Lower lobe of right lung (tissue), 2 donors: ENCODE results near the gene MBNL2. TPM values are rescaled to one million over a fixed set of nuclear protein-coding genes. Genes with fewer than 3 reads are reported as not detected.

Source experiments
- ATAC-seq, 2 donors: fragments of 200-7000 bp; cut with Tn5 transposase; one replicate each; pipeline ENCODE4 v1.9.1; 2020 to 2022; ENCODE audit warnings: mild to moderate bottlenecking in 2 of 2, moderate library complexity in 2 of 2
- DNase-seq: peaks from one replicate; pipeline ENCODE4 v3.0.0-alpha.2; 2020
- H3K27ac ChIP-seq: fragments of 200-600 bp; one replicate; pipeline ENCODE4 v1.8.0; 2022
- H3K27me3 ChIP-seq: fragments of 200-600 bp; one replicate; pipeline ENCODE4 v1.8.0; 2022; ENCODE audit warnings: low read depth
- H3K36me3 ChIP-seq: fragments of 200-600 bp; one replicate; pipeline ENCODE4 v1.8.0; 2022; ENCODE audit warnings: mild to moderate bottlenecking
- H3K4me1 ChIP-seq: fragments of 200-600 bp; one replicate; pipeline ENCODE4 v1.8.0; 2022
- H3K4me3 ChIP-seq: fragments of 200-600 bp; one replicate; pipeline ENCODE4 v1.8.0; 2022; ENCODE audit warnings: mild to moderate bottlenecking
- H3K9me3 ChIP-seq: fragments of 200-600 bp; one replicate; pipeline ENCODE4 v1.8.0; 2022
- CTCF ChIP-seq: fragments of 200-600 bp; IDR thresholded peaks from one replicate; pipeline ENCODE4 v1.8.0; 2022; ENCODE audit warnings: antibody characterized with exemption, mild to moderate bottlenecking
- intact Hi-C: fragments of 100-400 bp; cut with DNase I; formaldehyde crosslinking; loops from one replicate; pipeline ENCODE4 v1.11.0; 2022
- total RNA-seq: library from RNA; stranded (reverse); fragmentation: NEBNext Ultra II Directional; extraction: Animal tissue kit (Norgen Biotek cat#: 25700); gene quantifications from one replicate; pipeline ENCODE4 v1.2.1, GENCODE V29; 2021
- donor health status: DM: no; HTN: yes; CAD: no; lungs with severe emphysema.

The MBNL2 gene
- total RNA-seq, 1 donor from 2014 or later, result 58.2 TPM

GRCh38 chr13:97414392-97414791 is 192.3 kb downstream of the MBNL2 start:
- Histone ChIP-seq H3K4me3 (no peak overlapping the region), H3K9me3 (no peaks in the 10 kb centered on the region), H3K27me3 (no peaks in the 10 kb centered on the region), H3K27ac (no peak overlapping the region), H3K4me1 (no peaks in the 10 kb centered on the region), H3K36me3 (no peaks in the 10 kb centered on the region)
- DNase-seq, result no peak
- no peak for TF ChIP-seq CTCF
- intact Hi-C loops, result no loop called here
- ATAC-seq, result no peak

- Histone ChIP-seq H3K4me3 (no peak overlapping the region), H3K27ac (no peak overlapping the region), H3K36me3 (no peaks in the 10 kb centered on the region), H3K9me3 (no peaks in the 10 kb centered on the region), H3K27me3 (no peaks in the 10 kb centered on the region), H3K4me1 (no peaks in the 10 kb centered on the region)
- no peak for TF ChIP-seq CTCF
- DNase-seq, result no peak
- no peak for ATAC-seq
- intact Hi-C loops, result no loop called here
These were observed 195.6 kb downstream of the MBNL2 start for GRCh38 chr13:97417698-97418097.

- H3K27me3 ChIP-seq, result no peaks in the 10 kb centered on the region
- no peak for DNase-seq
- ATAC-seq, result no peak
- TF ChIP-seq CTCF, result no peak
- no peaks in the 10 kb centered on the region for H3K36me3 ChIP-seq
- H3K27ac ChIP-seq, result no peak overlapping the region
- no peak overlapping the region for H3K4me3 ChIP-seq
- no peaks in the 10 kb centered on the region for H3K9me3 ChIP-seq
- intact Hi-C loops, result no loop called here
- no peaks in the 10 kb centered on the region for H3K4me1 ChIP-seq
These were observed 200.3 kb downstream of the MBNL2 start for GRCh38 chr13:97422118-97423054.

GRCh38 chr13:97423300-97424045 is 201.3 kb downstream of the MBNL2 start:
- Histone ChIP-seq H3K4me1 (no peaks in the 10 kb centered on the region), H3K27ac (no peak overlapping the region), H3K9me3 (no peaks in the 10 kb centered on the region), H3K27me3 (no peaks in the 10 kb centered on the region), H3K4me3 (no peak overlapping the region), H3K36me3 (no peaks in the 10 kb centered on the region)
- no peak for ATAC-seq
- intact Hi-C loops, result no loop called here
- no peak for DNase-seq
- TF ChIP-seq CTCF, result no peak

- intact Hi-C loops, result no loop called here
- Histone ChIP-seq H3K4me3 (no peak overlapping the region), H3K9me3 (no peaks in the 10 kb centered on the region), H3K36me3 (no peaks in the 10 kb centered on the region), H3K4me1 (no peaks in the 10 kb centered on the region), H3K27me3 (no peaks in the 10 kb centered on the region), H3K27ac (no peak overlapping the region)
- no peak for TF ChIP-seq CTCF
- DNase-seq (no peak), ATAC-seq (no peak)
These were observed 203.5 kb downstream of the MBNL2 start for GRCh38 chr13:97425590-97425989.
